WTC11 (cell line): ENCODE results near the gene PSMD1. TPM values are rescaled to one million over a fixed set of nuclear protein-coding genes. Genes with fewer than 3 reads are reported as not detected.

Source experiments
- ATAC-seq: fragments of 200-7000 bp; cut with Tn5 transposase; 2 replicates; pipeline ENCODE4 v1.10.0; 2021; ENCODE audit warnings: mild to moderate bottlenecking, moderate library complexity
- CTCF ChIA-PET: fragments of 300-600 bp; sonication (Branson Sonifier 250); formaldehyde crosslinking; loops from one replicate; lab custom pipeline; 2021; ENCODE audit warnings: antibody characterized with exemption; lab: Charles Lee
- POLR2A ChIA-PET: fragments of 350-600 bp; sonication (Branson Sonifier 250); formaldehyde crosslinking; loops from one replicate; lab custom pipeline; 2021; ENCODE audit warnings: antibody characterized with exemption; lab: Charles Lee
- DNase-seq: peaks from one replicate; pipeline ENCODE4 v3.0.0; 2021; ENCODE audit warnings: low spot score
- H3K27ac Mint-ChIP-seq: 2 replicates; pipeline ENCODE4 v1.8.0; 2021; ENCODE audit warnings: mixed read lengths
- H3K27me3 Mint-ChIP-seq: 2 replicates; pipeline ENCODE4 v1.8.0; 2021; ENCODE audit warnings: low read depth, mild to moderate bottlenecking, moderate library complexity, mixed read lengths
- H3K36me3 Mint-ChIP-seq: 2 replicates; pipeline ENCODE4 v1.8.0; 2021; ENCODE audit warnings: mixed read lengths
- H3K4me1 Mint-ChIP-seq: 2 replicates; pipeline ENCODE4 v1.8.0; 2022; ENCODE audit warnings: mixed read lengths
- H3K4me3 Mint-ChIP-seq: 2 replicates; pipeline ENCODE4 v1.8.0; 2021; ENCODE audit warnings: mild to moderate bottlenecking, moderate library complexity, mixed read lengths
- H3K9me3 Mint-ChIP-seq: 2 replicates; pipeline ENCODE4 v1.8.0; 2021; ENCODE audit warnings: mixed read lengths
- CBFB ChIP-seq: sonication (generic); formaldehyde crosslinking; IDR thresholded peaks from 2 replicates; pipeline ENCODE4 v1.8.1; 2022; ENCODE audit warnings: mild to moderate bottlenecking, low read depth, missing genetic modification reagents
- CREM ChIP-seq: sonication (generic); formaldehyde crosslinking; IDR thresholded peaks from 2 replicates; pipeline ENCODE4 v1.8.1; 2022; ENCODE audit warnings: mild to moderate bottlenecking, missing genetic modification reagents, moderate library complexity
- EMX1 ChIP-seq: fragments of 250-450 bp; sonication (Bioruptor Pico); IDR thresholded peaks from 2 replicates; pipeline ENCODE4 v1.8.0; 2021; ENCODE audit warnings: mild to moderate bottlenecking
- FOXK1 ChIP-seq: sonication (generic); formaldehyde crosslinking; IDR thresholded peaks from 2 replicates; pipeline ENCODE4 v1.8.0; 2022; ENCODE audit warnings: mild to moderate bottlenecking, moderate library complexity, missing genetic modification reagents
- GABPB1 ChIP-seq: sonication (generic); formaldehyde crosslinking; IDR thresholded peaks from 2 replicates; pipeline ENCODE4 v1.8.1; 2023; ENCODE audit warnings: mild to moderate bottlenecking, missing genetic modification reagents
- JAZF1 ChIP-seq: fragments of 250-450 bp; sonication (Bioruptor Pico); IDR thresholded peaks from 2 replicates; pipeline ENCODE4 v1.9.0; 2021; ENCODE audit warnings: moderate library complexity, mild to moderate bottlenecking, inconsistent platforms
- MXD4 ChIP-seq: fragments of 250-450 bp; sonication (Bioruptor Pico); IDR thresholded peaks from 2 replicates; pipeline ENCODE4 v1.8.0; 2021; ENCODE audit warnings: mild to moderate bottlenecking, moderate library complexity, borderline replicate concordance
- NR3C1 ChIP-seq: sonication (generic); formaldehyde crosslinking; conservative IDR thresholded peaks from 2 replicates; pipeline ENCODE4 v1.8.1; 2023; ENCODE audit warnings: low read depth, mild to moderate bottlenecking, missing genetic modification reagents
- PRRX2 ChIP-seq: fragments of 250-450 bp; sonication (Bioruptor Pico); IDR thresholded peaks from 2 replicates; pipeline ENCODE4 v1.8.0; 2021; ENCODE audit warnings: mild to moderate bottlenecking
- RORB ChIP-seq: fragments of 250-450 bp; sonication (Bioruptor Pico); IDR thresholded peaks from 2 replicates; pipeline ENCODE4 v1.9.0; 2021; ENCODE audit warnings: mild to moderate bottlenecking
- SMAD3 ChIP-seq: sonication (generic); formaldehyde crosslinking; IDR thresholded peaks from 2 replicates; pipeline ENCODE4 v1.8.0; 2022; ENCODE audit warnings: missing genetic modification reagents, mild to moderate bottlenecking, borderline replicate concordance
- SOX15 ChIP-seq: fragments of 250-450 bp; sonication (Bioruptor Pico); IDR thresholded peaks from 2 replicates; pipeline ENCODE4 v1.9.0; 2021; ENCODE audit warnings: mild to moderate bottlenecking
- TP53 ChIP-seq: sonication (generic); formaldehyde crosslinking; IDR thresholded peaks from 2 replicates; pipeline ENCODE4 v1.8.1; 2023; ENCODE audit warnings: mild to moderate bottlenecking, missing genetic modification reagents
- ZNF423 ChIP-seq: fragments of 250-450 bp; sonication (Bioruptor Pico); IDR thresholded peaks from 2 replicates; pipeline ENCODE4 v2.1.2; 2022; ENCODE audit warnings: mild to moderate bottlenecking, moderate library complexity
- ZNF671 ChIP-seq: fragments of 250-450 bp; sonication (Bioruptor Pico); IDR thresholded peaks from 2 replicates; pipeline ENCODE4 v1.8.0; 2021; ENCODE audit warnings: mild to moderate bottlenecking
- total RNA-seq: library from RNA; stranded (reverse); gene quantifications from 3 replicates; pipeline ENCODE4 v1.2.3, GENCODE V29; 2021
- TF ChIP-seq, protein P1 (sequence below): sonication (generic); formaldehyde crosslinking; IDR thresholded peaks from 2 replicates; pipeline ENCODE4 v1.8.1; 2022; ENCODE audit warnings: mild to moderate bottlenecking, missing genetic modification reagents, moderate library complexity, borderline replicate concordance
- TF ChIP-seq, protein P2 (sequence below): sonication (generic); formaldehyde crosslinking; IDR thresholded peaks from 2 replicates; pipeline ENCODE4 v1.8.1; 2023; ENCODE audit warnings: mild to moderate bottlenecking, missing genetic modification reagents, moderate library complexity
- TF ChIP-seq, protein P3 (sequence below): sonication (generic); formaldehyde crosslinking; conservative IDR thresholded peaks from 2 replicates; pipeline ENCODE4 v1.8.1; 2022; ENCODE audit warnings: mild to moderate bottlenecking, missing genetic modification reagents
- TF ChIP-seq, protein P4 (sequence below): sonication (generic); formaldehyde crosslinking; IDR thresholded peaks from 2 replicates; pipeline ENCODE4 v1.8.1; 2022; ENCODE audit warnings: missing genetic modification reagents, borderline replicate concordance
- TF ChIP-seq, protein P5 (sequence below): fragments of 250-450 bp; sonication (Bioruptor Pico); IDR thresholded peaks from 2 replicates; pipeline ENCODE4 v1.9.0; 2021; ENCODE audit warnings: mild to moderate bottlenecking
- TF ChIP-seq, protein P6 (sequence below): sonication (generic); formaldehyde crosslinking; conservative IDR thresholded peaks from 2 replicates; pipeline ENCODE4 v1.8.1; 2023; ENCODE audit warnings: mild to moderate bottlenecking, low read depth, missing genetic modification reagents, moderate library complexity

PSMD1 gene
- total RNA-seq, 1 experiment from 2014 or later = 163 TPM

DNA sequence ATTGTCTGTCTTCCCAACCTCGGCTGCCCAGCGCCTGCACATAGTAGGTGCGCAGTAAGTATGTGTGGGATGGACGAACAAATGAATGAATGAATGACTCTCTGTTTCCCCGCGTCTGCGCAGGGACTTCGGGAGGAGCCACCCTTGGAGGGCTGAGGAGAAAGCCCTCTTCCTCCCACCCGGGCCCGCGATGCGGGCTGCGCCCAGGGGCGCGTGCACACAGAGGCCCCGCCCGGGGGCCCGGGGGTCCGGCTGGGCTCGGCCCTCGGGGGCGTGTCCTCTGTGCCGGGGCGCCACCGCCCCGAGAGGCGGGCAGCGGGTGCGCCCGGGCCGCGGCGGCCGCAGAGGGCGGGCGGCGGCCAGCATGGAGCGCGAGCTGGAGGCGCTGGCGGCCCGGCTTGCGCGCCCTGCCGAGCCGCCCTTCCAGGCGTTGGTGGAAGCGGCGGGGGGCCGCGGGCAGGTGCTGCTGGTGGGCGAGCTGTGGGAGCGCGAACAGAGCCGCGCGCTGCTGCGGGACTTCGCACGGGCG lies 19.4 kb upstream of the PSMD1 start, which contains the start of gene C2orf72:
Gene C2orf72, plus strand, starts transcription at position 322 of the 529 bp plus-strand sequence. Its CDS starts 43 bp downstream, at position 365.
- no peak for TF ChIP-seq SMAD3
- TF ChIP-seq, protein P1, sequence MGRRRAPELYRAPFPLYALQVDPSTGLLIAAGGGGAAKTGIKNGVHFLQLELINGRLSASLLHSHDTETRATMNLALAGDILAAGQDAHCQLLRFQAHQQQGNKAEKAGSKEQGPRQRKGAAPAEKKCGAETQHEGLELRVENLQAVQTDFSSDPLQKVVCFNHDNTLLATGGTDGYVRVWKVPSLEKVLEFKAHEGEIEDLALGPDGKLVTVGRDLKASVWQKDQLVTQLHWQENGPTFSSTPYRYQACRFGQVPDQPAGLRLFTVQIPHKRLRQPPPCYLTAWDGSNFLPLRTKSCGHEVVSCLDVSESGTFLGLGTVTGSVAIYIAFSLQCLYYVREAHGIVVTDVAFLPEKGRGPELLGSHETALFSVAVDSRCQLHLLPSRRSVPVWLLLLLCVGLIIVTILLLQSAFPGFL (CRISPR knock-in tag) = no peak
- peak; percentile 75 for TF ChIP-seq ZNF423 (CRISPR knock-in tag)
- TF ChIP-seq TP53 (CRISPR knock-in tag) = 0 out of 2 replicates have a peak, but pooled peaks have one; percentile 35
- TF ChIP-seq, protein P2, sequence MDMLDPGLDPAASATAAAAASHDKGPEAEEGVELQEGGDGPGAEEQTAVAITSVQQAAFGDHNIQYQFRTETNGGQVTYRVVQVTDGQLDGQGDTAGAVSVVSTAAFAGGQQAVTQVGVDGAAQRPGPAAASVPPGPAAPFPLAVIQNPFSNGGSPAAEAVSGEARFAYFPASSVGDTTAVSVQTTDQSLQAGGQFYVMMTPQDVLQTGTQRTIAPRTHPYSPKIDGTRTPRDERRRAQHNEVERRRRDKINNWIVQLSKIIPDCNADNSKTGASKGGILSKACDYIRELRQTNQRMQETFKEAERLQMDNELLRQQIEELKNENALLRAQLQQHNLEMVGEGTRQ (CRISPR knock-in tag) = 0 out of 2 replicates have a peak, but pooled peaks have one; percentile 8
- TF ChIP-seq, all 79 proteins: peak for 3
- Mint-ChIP-seq H3K9me3 (no peaks in the 10 kb centered on the region), H3K27me3 (peaks cover 79% of the 10 kb centered on the region), H3K4me3 (peak within 1 kb of the TSS; percentile 69), H3K36me3 (no peaks in the 10 kb centered on the region), H3K27ac (no peak within 1 kb of the TSS), H3K4me1 (peaks cover 11% of the 10 kb centered on the region)
- ChIA-PET POLR2A (no interaction called here), CTCF (interaction anchor here (3.7 kb wide), 1 partner anchor 16 kb away, joined by 23 read pairs; no protein-coding TSS in a partner anchor)
- ATAC-seq (peak; percentile 41), DNase-seq (peak; percentile 26)

DNA sequence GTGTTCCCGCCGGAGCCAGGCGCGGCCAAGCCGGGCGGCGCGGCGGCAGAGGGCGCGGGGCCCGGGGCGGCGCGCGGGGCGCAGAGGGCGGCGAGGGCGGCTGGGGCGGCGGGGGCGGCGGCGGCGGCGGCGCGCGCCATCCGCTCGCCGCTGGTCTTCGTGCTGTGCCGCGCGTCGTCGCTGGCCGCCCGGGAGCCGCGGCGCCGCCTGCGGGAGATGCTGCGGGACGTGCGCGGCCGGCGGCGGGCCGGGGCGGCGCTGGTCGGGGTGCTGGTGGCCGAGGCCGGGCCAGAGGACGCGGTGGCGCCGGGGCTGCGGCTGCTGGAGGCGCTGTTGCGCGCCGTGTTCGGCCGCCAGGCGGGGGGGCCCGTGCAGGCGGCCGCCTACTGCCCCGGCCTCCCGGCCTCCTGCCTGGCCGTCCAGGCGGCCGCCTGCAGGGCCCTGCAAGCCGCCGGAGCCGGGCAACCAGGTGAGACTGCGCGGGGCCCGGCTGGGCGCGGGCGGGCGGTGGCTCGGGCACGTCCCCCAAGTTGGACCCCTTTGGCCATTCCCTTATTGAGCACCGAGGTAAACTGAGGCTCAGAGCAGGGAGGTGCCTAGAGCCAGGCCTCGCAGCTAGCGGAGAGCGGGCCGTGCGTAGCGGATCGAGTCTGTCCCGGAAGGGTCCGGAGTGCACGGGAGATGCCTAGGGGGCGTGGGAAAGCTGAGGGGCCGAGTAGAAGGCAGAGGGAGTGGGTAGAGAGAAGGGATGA lies 18.8 kb upstream of the PSMD1 start:
- Mint-ChIP-seq H3K9me3 (no peaks in the 10 kb centered on the region), H3K36me3 (no peaks in the 10 kb centered on the region), H3K4me3 (peak overlapping the region; percentile 69), H3K4me1 (peaks cover 11% of the 10 kb centered on the region), H3K27ac (no peak overlapping the region), H3K27me3 (peaks cover 77% of the 10 kb centered on the region)
- peak; percentile 15; the same call in 1 of the 2 replicates for TF ChIP-seq GABPB1 (CRISPR knock-in tag)
- TF ChIP-seq, protein P3, sequence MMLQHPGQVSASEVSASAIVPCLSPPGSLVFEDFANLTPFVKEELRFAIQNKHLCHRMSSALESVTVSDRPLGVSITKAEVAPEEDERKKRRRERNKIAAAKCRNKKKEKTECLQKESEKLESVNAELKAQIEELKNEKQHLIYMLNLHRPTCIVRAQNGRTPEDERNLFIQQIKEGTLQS (CRISPR knock-in tag) = no peak
- no peak for TF ChIP-seq PRRX2 (CRISPR knock-in tag)
- TF ChIP-seq JAZF1 (CRISPR knock-in tag) = no peak
- TF ChIP-seq EMX1 = no peak
- TF ChIP-seq ZNF423 (CRISPR knock-in tag) = peak; percentile 57
- TF ChIP-seq NR3C1 = no peak
- no peak for TF ChIP-seq MXD4 (CRISPR knock-in tag)
- no peak for TF ChIP-seq SOX15 (CRISPR knock-in tag)
- peak; percentile 59 for ATAC-seq
- POLR2A ChIA-PET = no interaction called here
- CTCF ChIA-PET = interaction anchor here (1.0 to 3.7 kb wide), 3 partner anchors 15 to 176 kb away, joined by 3 to 23 read pairs (median 5); no protein-coding TSS in a partner anchor
- peak; percentile 35 for DNase-seq

DNA sequence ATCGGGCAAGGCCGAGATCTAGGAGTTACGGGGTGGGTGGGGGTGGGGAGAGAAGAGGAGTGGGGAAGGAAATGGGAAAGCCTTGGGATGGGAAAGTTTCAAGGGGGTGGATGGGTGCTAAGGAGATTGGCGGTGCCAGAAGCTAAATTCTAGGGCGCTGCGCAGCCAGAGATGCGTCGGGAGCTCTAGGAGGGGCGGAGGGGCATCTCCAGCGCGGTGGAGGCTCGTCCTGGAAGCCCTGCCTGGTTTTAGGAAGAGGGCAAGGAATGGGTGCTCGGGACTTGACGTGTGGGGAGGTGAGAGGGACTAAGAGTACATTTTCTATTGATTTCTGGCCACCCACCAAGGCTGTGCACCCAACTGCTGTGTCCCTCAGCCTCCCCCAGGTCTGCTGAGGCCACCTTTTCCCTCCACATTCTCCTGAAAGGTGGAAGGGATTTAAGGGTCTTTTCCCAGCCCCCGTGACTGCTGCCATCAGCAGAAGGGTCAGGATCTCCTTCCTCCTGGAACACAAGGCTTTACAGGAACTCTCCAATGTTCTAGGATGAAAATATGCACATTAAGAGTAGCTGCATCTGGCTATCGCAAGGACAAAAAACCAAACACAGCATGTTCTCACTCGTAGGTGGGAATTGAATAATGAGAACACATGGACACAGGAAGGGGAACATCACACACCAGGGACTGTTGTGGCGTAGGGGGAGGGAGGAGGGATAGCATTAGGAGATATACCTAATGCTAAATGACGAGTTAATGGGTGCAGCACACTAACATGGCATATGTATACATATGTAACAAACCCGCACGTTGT lies 18.0 kb upstream of the PSMD1 start:
- Mint-ChIP-seq H3K4me3 (peak overlapping the region; percentile 69), H3K4me1 (peaks cover 11% of the 10 kb centered on the region), H3K9me3 (no peaks in the 10 kb centered on the region), H3K27ac (no peak overlapping the region), H3K27me3 (peaks cover 69% of the 10 kb centered on the region), H3K36me3 (no peaks in the 10 kb centered on the region)
- DNase-seq (no peak), ATAC-seq (peak; percentile 12; the same call in 1 of the 2 replicates)
- POLR2A ChIA-PET = no interaction called here
- CTCF ChIA-PET = interaction anchor here (1.0 to 3.7 kb wide), 4 partner anchors 14 to 177 kb away, joined by 3 to 23 read pairs (median 4); no protein-coding TSS in a partner anchor
- TF ChIP-seq CBFB (CRISPR knock-in tag) = no peak
- TF ChIP-seq CREM (CRISPR knock-in tag) = no peak
- TF ChIP-seq, protein P4, sequence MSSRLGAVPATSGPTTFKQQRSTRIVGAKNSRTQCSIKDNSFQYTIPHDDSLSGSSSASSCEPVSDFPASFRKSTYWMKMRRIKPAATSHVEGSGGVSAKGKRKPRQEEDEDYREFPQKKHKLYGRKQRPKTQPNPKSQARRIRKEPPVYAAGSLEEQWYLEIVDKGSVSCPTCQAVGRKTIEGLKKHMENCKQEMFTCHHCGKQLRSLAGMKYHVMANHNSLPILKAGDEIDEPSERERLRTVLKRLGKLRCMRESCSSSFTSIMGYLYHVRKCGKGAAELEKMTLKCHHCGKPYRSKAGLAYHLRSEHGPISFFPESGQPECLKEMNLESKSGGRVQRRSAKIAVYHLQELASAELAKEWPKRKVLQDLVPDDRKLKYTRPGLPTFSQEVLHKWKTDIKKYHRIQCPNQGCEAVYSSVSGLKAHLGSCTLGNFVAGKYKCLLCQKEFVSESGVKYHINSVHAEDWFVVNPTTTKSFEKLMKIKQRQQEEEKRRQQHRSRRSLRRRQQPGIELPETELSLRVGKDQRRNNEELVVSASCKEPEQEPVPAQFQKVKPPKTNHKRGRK (CRISPR knock-in tag) = no peak
- TF ChIP-seq RORB = no peak
- TF ChIP-seq JAZF1 (CRISPR knock-in tag) = no peak
- no peak for TF ChIP-seq FOXK1
- TF ChIP-seq, protein P5, sequence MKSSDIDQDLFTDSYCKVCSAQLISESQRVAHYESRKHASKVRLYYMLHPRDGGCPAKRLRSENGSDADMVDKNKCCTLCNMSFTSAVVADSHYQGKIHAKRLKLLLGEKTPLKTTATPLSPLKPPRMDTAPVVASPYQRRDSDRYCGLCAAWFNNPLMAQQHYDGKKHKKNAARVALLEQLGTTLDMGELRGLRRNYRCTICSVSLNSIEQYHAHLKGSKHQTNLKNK (CRISPR knock-in tag) = no peak
- TF ChIP-seq, protein P6, sequence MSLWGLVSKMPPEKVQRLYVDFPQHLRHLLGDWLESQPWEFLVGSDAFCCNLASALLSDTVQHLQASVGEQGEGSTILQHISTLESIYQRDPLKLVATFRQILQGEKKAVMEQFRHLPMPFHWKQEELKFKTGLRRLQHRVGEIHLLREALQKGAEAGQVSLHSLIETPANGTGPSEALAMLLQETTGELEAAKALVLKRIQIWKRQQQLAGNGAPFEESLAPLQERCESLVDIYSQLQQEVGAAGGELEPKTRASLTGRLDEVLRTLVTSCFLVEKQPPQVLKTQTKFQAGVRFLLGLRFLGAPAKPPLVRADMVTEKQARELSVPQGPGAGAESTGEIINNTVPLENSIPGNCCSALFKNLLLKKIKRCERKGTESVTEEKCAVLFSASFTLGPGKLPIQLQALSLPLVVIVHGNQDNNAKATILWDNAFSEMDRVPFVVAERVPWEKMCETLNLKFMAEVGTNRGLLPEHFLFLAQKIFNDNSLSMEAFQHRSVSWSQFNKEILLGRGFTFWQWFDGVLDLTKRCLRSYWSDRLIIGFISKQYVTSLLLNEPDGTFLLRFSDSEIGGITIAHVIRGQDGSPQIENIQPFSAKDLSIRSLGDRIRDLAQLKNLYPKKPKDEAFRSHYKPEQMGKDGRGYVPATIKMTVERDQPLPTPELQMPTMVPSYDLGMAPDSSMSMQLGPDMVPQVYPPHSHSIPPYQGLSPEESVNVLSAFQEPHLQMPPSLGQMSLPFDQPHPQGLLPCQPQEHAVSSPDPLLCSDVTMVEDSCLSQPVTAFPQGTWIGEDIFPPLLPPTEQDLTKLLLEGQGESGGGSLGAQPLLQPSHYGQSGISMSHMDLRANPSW (CRISPR knock-in tag) = no peak
- no peak for TF ChIP-seq SOX15 (CRISPR knock-in tag)
- TF ChIP-seq ZNF671 (CRISPR knock-in tag) = no peak
- no peak for TF ChIP-seq TP53 (CRISPR knock-in tag)
